GM10266 (cell line): Measurements from ENCODE around the gene PREP.

Experiments used
- DNase-seq: peaks from one replicate; pipeline ENCODE4 v3.0.0; 2012; ENCODE audit errors: extremely low spot score
- TF ChIP-seq, protein P1 (sequence below): IDR thresholded peaks from 2 replicates; pipeline ENCODE4 v1.5.1; 2012; ENCODE audit warnings: mild to moderate bottlenecking, low read depth; ENCODE audit not compliant: control insufficient read depth, insufficient read depth; ENCODE audit errors: missing control alignments

Gene PREP

DNA sequence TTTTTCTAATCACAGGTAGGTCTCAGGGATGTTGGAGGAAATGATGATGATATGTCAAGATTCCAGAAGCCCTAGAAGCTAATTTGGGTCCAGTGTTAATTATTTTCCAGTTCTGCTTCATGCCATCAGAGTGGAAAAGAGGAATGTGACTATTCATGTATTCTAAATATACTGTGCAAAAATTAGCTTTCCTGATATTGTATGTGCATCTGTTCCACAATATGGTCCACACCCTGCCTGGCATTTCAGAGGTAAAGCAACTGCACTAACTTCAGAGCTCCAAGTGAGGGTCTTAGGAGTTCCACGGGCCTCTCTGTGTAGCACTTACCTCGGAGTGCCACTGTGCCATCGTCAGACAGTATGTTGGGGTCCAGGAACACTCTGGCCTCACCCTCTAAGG, 27.1 kb downstream of the PREP start:
- TF ChIP-seq, protein P1, sequence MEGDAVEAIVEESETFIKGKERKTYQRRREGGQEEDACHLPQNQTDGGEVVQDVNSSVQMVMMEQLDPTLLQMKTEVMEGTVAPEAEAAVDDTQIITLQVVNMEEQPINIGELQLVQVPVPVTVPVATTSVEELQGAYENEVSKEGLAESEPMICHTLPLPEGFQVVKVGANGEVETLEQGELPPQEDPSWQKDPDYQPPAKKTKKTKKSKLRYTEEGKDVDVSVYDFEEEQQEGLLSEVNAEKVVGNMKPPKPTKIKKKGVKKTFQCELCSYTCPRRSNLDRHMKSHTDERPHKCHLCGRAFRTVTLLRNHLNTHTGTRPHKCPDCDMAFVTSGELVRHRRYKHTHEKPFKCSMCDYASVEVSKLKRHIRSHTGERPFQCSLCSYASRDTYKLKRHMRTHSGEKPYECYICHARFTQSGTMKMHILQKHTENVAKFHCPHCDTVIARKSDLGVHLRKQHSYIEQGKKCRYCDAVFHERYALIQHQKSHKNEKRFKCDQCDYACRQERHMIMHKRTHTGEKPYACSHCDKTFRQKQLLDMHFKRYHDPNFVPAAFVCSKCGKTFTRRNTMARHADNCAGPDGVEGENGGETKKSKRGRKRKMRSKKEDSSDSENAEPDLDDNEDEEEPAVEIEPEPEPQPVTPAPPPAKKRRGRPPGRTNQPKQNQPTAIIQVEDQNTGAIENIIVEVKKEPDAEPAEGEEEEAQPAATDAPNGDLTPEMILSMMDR: no peak

DNA sequence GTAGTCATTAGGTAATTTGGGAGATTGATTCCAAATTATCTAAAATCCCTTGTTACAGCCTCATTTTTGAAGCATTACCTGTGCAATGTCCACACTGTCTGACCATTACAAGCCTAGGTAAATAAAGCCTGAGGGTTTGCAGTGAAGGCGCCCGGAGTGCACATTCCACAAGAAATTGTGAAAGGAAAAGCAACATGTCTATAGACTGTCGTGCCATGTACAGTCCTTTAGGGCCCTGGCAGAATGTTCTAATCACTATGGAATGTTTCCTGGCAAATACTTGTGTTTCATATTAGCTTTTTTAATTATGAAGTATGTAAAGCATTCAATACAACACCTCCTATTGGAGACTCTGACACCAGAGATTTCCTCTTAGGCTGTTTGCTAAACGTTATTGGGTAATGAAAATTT, 28.9 kb downstream of the PREP start:
- no peak for DNase-seq
- TF ChIP-seq, protein P1: no peak

More for the DNA sequence above, 27.1 kb downstream of the PREP start:
- no peak for DNase-seq

DNA sequence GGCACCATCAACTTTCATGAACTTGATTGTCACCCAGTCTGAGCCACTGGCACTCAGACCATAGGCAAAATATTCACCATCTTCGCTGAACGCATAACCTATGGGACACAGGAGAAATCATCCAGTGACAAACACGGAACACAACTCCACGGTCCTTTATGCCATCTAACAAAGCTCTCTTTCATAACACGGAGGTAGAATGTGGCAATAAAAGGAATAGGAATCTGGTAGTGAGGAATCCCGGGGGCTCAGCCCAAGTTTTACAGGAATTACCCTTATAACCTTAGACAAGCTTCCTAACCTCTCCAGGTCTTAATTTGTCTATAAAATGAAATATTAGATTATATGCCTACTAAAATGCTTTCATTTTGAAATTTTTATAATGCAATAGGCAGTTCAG, 29.4 kb downstream of the PREP start:
- TF ChIP-seq, protein P1: no peak
- no peak for DNase-seq

DNA sequence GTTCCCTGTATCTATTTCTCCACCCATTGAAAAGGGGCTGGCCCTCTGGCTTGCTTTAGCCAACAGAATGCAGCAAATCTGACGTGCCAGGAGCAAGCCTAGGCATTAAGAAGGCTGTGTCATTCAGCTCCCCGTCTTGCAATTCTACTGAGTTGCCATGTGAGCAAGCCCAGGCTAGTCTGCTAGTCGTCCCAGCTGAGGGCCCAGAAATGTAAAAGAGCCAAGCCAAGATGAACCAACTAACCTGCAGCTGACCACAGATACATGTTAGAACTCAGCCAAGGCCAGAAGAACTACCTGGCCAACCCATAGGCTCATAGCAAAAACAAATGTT, 30.1 kb downstream of the PREP start:
- DNase-seq: no peak
- TF ChIP-seq, protein P1: no peak

DNA sequence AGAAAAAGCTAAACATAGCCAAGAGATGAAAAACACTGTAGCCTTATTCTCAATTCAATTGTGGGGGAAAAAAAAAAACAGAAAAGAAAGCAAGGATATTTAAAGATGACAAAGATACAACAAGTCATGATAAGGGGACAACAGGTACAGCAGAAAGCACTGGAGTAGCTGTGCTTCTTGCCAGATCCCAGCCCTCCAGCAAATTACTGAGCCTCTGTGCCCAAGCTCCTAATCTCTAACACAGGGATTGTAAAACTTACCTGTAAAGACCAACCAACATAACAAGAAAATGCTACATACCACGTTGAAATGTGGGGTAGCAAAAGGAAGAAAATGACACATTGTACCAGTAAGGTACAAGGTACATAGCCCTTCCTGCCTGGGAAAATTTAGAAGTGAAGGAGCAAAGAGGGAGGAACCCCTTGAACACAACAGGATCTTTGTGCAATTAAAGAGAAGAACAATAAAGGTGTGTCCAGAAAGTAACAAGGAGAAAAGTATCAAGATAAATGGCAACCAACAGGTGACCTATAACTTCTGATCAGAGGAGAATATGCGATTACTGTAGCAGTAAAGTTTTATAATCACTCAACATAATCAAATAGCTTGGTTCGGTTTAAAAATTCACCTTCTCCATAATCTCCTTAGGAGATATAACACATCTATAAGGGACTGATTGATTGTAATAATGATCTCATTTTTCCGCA, 30.6 kb downstream of the PREP start:
- TF ChIP-seq, protein P1: no peak

DNA sequence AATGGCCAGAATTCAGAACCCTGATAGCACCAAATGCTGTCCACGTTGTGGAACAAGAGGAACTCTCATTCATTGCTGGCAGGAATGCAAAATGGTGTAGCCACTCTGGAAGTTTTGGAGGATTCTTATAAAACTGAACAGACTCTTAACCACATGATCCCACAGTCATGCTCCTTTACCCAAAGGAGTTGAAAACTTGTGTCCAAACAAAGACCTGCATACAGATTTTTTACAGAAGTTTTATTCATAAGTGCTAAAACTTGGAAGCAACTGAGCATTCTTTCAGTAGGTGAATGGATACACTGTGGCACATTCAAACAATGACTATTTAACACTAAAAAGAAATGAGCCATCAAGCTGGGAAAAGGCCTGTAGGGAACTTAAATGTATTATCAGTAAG, 32.5 kb downstream of the PREP start:
- TF ChIP-seq, protein P1: no peak
- no peak for DNase-seq

More for the DNA sequence above, 30.6 kb downstream of the PREP start:
- no peak for DNase-seq

DNA sequence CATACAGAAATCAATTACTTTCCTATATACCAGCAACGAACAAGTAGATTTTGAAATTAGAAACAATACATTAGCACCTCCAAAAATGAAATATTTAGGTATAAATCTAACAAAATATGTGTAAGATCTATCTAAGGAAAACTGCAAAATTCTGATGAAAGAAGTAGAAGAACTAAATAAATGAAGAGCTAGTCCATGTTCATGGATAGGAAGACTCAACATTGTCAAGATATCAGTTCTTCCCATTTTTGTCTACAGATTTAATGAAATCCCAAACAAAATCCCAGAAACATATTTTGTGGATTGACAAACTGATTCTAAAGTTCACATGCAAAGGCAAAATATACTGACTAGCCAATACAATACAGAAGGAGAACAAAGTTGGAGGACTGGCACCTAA, 33.7 kb downstream of the PREP start:
- TF ChIP-seq, protein P1: no peak
- DNase-seq: no peak
